Panc1 (cell line): ENCODE measurements around the gene TRAF3IP3. TPM values are rescaled to one million over a fixed set of nuclear protein-coding genes. Genes with fewer than 3 reads are reported as not detected.

Source experiments
- ATAC-seq: fragments of 200-7000 bp; cut with Tn5 transposase; 2 replicates; pipeline ENCODE4 v1.9.1; 2020; ENCODE audit warnings: mild to moderate bottlenecking, moderate library complexity
- BruUV-seq: library from RNA; stranded (reverse); fragments of 400-500 nt; replicated peaks from 2 replicates; lab custom pipeline; 2021; lab: Mats Ljungman, UMichigan
- CTCF ChIA-PET: fragments of 300-600 bp; sonication (Branson Sonifier 250); formaldehyde crosslinking; loops from one replicate; lab custom pipeline; 2022; ENCODE audit warnings: antibody characterized with exemption; lab: Charles Lee
- POLR2A ChIA-PET: fragments of 300-600 bp; sonication (Branson Sonifier 250); formaldehyde crosslinking; loops from one replicate; lab custom pipeline; 2022; ENCODE audit warnings: antibody characterized with exemption; lab: Charles Lee
- DNase-seq: peaks from one replicate; pipeline ENCODE4 v3.0.0-alpha.2; 2010; ENCODE audit warnings: low read depth, low spot score
- H3K27ac ChIP-seq: 2 replicates; pipeline ENCODE4 v1.5.1; 2011; ENCODE audit warnings: mild to moderate bottlenecking, low read length, inconsistent platforms
- H3K27me3 ChIP-seq: fragments of 200-500 bp; sonication (Bioruptor generic); 2 replicates; pipeline ENCODE4 v1.6.0; 2014; ENCODE audit warnings: low read length, inconsistent platforms; ENCODE audit not compliant: control insufficient read depth, insufficient read depth
- H3K36me3 ChIP-seq: fragments of 200-500 bp; sonication (Bioruptor generic); 2 replicates; pipeline ENCODE4 v1.5.1; 2014; ENCODE audit warnings: inconsistent platforms, mild to moderate bottlenecking, low read length, moderate library complexity; ENCODE audit not compliant: control insufficient read depth, insufficient read depth
- H3K4me1 ChIP-seq: 2 replicates; pipeline ENCODE4 v1.5.1; 2011; ENCODE audit warnings: inconsistent platforms, mild to moderate bottlenecking, low read length, moderate library complexity; ENCODE audit not compliant: control insufficient read depth, insufficient read depth
- H3K4me3 ChIP-seq, 2 experiments: 2 replicates each; pipeline ENCODE4 v1.5.1; 2011 to 2012; ENCODE audit warnings: low read depth in 2 of 2, low read length in 2 of 2, mild to moderate bottlenecking in 2 of 2, inconsistent platforms in 1 of 2, moderate library complexity in 1 of 2
- H3K9me3 ChIP-seq: fragments of 200-500 bp; sonication (Bioruptor generic); 2 replicates; pipeline ENCODE4 v1.5.1; 2014; ENCODE audit warnings: low read depth, mild to moderate bottlenecking, inconsistent platforms, low read length, moderate library complexity; ENCODE audit not compliant: control insufficient read depth, insufficient read depth
- POLR2AphosphoS5 ChIP-seq: IDR thresholded peaks from 2 replicates; pipeline ENCODE4 v1.6.1; 2012; ENCODE audit warnings: mild to moderate bottlenecking, low read depth, low read length, moderate library complexity
- SIN3A ChIP-seq: IDR thresholded peaks from 2 replicates; pipeline ENCODE4 v1.6.1; 2012; ENCODE audit warnings: low read depth, mild to moderate bottlenecking, low read length, moderate library complexity, borderline replicate concordance; ENCODE audit not compliant: insufficient read depth
- TCF7L2 ChIP-seq: IDR thresholded peaks from 2 replicates; pipeline ENCODE4 v1.6.1; 2011; ENCODE audit warnings: mild to moderate bottlenecking, low read depth, low read length, inconsistent platforms
- in situ Hi-C: cut with HindIII; loops from 2 replicates; pipeline ENCODE4 v1.10.0; 2016; ENCODE audit warnings: low sequenced_read_pairs, low pct_unique_long_range_greater_than_20kb
- intact Hi-C: fragments of 100-400 bp; cut with micrococcal nuclease; formaldehyde crosslinking; loops from one replicate; pipeline ENCODE4 v1.10.0; 2022; ENCODE audit not compliant: unreplicated experiment
- total RNA-seq: library from RNA; stranded (reverse); gene quantifications from one replicate; pipeline ENCODE4 v1.2.1, GENCODE V29; 2021; ENCODE audit not compliant: unreplicated experiment
- TF ChIP-seq, protein P1 (sequence below): fragments of 450-650 bp; IDR thresholded peaks from 2 replicates; pipeline ENCODE4 v1.5.1; 2017; ENCODE audit warnings: mild to moderate bottlenecking
- TF ChIP-seq, protein P2 (sequence below), 2 experiments: IDR thresholded peaks; 2 replicates each; pipeline ENCODE4 v1.6.1; 2011 to 2012; ENCODE audit warnings: low read depth in 2 of 2, control low read depth in 1 of 2, low read length in 1 of 2, mild to moderate bottlenecking in 1 of 2, moderate library complexity in 1 of 2; ENCODE audit not compliant: insufficient read depth in 1 of 2

Gene TRAF3IP3
- total RNA-seq, 1 experiment from 2014 or later: 0.67 TPM

DNA sequence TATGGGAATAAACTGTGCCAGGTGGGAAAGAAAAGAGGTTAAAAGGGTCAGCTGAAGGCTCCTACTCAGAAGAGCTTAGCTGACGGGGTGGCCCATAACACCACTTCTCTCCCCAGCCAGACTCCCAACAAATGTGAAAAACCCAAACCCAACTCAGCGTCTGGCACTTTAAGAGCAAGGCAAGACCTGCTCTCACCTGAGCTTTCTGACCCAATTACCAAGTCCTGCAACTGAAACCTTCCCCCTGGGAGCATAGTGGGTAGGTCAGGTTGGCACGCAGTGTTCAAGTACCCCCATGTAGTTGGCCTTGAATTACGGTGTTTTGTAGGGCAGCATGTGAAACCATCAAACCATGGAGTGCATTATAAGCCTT, 46.9 kb downstream of the TRAF3IP3 start:
- in situ Hi-C loops: no loop called here
- Histone ChIP-seq H3K9me3 (no peaks in the 10 kb centered on the region), H3K27ac (no peak overlapping the region), H3K36me3 (no peaks in the 10 kb centered on the region), H3K4me1 (no peaks in the 10 kb centered on the region; the same call in 1 of the 2 replicates), H3K4me3 (no peak overlapping the region), H3K27me3 (no peaks in the 10 kb centered on the region; the same call in none of the 2 replicates)
- DNase-seq (no peak), ATAC-seq (no peak)
- BruUV-seq: no TSS peak
- CTCF ChIA-PET: no interaction called here
- TF ChIP-seq SIN3A (no peak), POLR2AphosphoS5 (no peak), TCF7L2 (no peak)
- TF ChIP-seq, protein P1, sequence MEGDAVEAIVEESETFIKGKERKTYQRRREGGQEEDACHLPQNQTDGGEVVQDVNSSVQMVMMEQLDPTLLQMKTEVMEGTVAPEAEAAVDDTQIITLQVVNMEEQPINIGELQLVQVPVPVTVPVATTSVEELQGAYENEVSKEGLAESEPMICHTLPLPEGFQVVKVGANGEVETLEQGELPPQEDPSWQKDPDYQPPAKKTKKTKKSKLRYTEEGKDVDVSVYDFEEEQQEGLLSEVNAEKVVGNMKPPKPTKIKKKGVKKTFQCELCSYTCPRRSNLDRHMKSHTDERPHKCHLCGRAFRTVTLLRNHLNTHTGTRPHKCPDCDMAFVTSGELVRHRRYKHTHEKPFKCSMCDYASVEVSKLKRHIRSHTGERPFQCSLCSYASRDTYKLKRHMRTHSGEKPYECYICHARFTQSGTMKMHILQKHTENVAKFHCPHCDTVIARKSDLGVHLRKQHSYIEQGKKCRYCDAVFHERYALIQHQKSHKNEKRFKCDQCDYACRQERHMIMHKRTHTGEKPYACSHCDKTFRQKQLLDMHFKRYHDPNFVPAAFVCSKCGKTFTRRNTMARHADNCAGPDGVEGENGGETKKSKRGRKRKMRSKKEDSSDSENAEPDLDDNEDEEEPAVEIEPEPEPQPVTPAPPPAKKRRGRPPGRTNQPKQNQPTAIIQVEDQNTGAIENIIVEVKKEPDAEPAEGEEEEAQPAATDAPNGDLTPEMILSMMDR: no peak
- TF ChIP-seq, protein P2, sequence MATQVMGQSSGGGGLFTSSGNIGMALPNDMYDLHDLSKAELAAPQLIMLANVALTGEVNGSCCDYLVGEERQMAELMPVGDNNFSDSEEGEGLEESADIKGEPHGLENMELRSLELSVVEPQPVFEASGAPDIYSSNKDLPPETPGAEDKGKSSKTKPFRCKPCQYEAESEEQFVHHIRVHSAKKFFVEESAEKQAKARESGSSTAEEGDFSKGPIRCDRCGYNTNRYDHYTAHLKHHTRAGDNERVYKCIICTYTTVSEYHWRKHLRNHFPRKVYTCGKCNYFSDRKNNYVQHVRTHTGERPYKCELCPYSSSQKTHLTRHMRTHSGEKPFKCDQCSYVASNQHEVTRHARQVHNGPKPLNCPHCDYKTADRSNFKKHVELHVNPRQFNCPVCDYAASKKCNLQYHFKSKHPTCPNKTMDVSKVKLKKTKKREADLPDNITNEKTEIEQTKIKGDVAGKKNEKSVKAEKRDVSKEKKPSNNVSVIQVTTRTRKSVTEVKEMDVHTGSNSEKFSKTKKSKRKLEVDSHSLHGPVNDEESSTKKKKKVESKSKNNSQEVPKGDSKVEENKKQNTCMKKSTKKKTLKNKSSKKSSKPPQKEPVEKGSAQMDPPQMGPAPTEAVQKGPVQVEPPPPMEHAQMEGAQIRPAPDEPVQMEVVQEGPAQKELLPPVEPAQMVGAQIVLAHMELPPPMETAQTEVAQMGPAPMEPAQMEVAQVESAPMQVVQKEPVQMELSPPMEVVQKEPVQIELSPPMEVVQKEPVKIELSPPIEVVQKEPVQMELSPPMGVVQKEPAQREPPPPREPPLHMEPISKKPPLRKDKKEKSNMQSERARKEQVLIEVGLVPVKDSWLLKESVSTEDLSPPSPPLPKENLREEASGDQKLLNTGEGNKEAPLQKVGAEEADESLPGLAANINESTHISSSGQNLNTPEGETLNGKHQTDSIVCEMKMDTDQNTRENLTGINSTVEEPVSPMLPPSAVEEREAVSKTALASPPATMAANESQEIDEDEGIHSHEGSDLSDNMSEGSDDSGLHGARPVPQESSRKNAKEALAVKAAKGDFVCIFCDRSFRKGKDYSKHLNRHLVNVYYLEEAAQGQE (IDR thresholded peaks at IDR 0.05; ENCODE audit: insufficient read depth in 1 of 2, low read depth in 2 of 2, low read length in 1 of 2): no peak
- POLR2A ChIA-PET: no interaction called here
- intact Hi-C loops: no loop called here

DNA sequence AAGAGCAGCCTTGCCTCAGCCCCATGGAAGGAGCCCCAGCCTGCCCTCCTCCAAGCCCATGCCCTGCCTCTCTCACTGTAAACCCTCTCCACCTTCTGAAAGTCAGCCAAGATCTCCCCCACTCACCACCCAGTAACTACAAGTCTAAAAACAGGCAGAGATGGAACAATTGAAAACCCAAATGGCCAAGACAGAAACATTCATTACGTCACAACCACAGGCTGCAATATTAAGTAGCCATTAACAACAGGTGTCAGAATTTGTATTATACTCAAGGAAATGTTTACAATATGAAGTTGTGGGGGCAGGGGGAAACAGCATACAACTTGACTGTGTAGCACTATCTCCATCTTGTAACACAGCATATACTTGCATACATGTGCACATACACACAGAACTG, 47.7 kb downstream of the TRAF3IP3 start:
- ATAC-seq: no peak
- in situ Hi-C loops: no loop called here
- Histone ChIP-seq H3K27me3 (no peaks in the 10 kb centered on the region; the same call in none of the 2 replicates), H3K4me3 (no peak overlapping the region), H3K9me3 (no peaks in the 10 kb centered on the region), H3K27ac (no peak overlapping the region), H3K36me3 (no peaks in the 10 kb centered on the region), H3K4me1 (no peaks in the 10 kb centered on the region; the same call in 1 of the 2 replicates)
- POLR2A ChIA-PET: no interaction called here
- intact Hi-C loops: no loop called here
- CTCF ChIA-PET: no interaction called here
- no peak for TF ChIP-seq POLR2AphosphoS5
- no peak for DNase-seq
- no TSS peak for BruUV-seq

DNA sequence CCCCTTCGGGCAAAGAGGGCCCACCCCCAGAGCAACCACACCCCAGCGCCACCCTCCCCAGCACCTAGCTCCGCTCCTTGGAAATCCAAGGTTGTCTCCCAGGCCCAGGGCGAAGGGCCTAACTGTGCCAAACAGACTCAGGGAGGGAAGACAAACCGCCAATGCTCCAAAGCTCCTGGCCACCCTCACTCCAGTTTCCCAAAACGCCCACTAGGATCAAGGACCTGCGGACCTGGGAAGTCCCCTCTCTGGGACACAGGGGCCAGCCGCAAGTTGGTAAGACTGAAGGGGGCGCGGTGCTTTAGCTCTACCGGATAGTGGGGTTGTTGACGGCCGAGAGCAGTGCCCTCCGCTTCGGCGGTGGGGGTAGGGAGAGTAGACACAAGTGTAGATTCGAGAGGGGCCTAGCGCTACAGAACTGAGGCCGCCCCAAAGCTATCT, 49.5 kb downstream of the TRAF3IP3 start:
- TF ChIP-seq POLR2AphosphoS5 (no peak), TCF7L2 (no peak), SIN3A (no peak)
- TF ChIP-seq, protein P2 (IDR thresholded peaks at IDR 0.05; ENCODE audit: insufficient read depth in 1 of 2, low read depth in 2 of 2, low read length in 1 of 2): no peak
- TF ChIP-seq, protein P1: no peak
- no peaks in the 10 kb centered on the region; the same call in 1 of the 2 replicates for H3K4me1 ChIP-seq
- H3K9me3 ChIP-seq: no peaks in the 10 kb centered on the region
- H3K4me3 ChIP-seq: no peak overlapping the region
- H3K36me3 ChIP-seq: no peaks in the 10 kb centered on the region
- DNase-seq (no peak), ATAC-seq (no peak)
- intact Hi-C loops (no loop called here), in situ Hi-C loops (no loop called here)
- no peaks in the 10 kb centered on the region; the same call in none of the 2 replicates for H3K27me3 ChIP-seq
- CTCF ChIA-PET: interaction anchor here (0.8 kb wide), 1 partner anchor 18 kb away, joined by 3 read pairs; no protein-coding TSS in a partner anchor
- H3K27ac ChIP-seq: no peak overlapping the region
- POLR2A ChIA-PET: interaction anchor here (0.6 kb wide), 2 partner anchors 11 to 1864 kb away, joined by 3 read pairs; no protein-coding TSS in a partner anchor
- no TSS peak for BruUV-seq
